ENCODE results near the gene APELA.
"Not testable (repeated sequence)": the region's sequence is repeated elsewhere in the genome, so short reads cannot be mapped to it uniquely, and the experiment has no call there.

APELA gene, protein sequence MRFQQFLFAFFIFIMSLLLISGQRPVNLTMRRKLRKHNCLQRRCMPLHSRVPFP

DNA sequence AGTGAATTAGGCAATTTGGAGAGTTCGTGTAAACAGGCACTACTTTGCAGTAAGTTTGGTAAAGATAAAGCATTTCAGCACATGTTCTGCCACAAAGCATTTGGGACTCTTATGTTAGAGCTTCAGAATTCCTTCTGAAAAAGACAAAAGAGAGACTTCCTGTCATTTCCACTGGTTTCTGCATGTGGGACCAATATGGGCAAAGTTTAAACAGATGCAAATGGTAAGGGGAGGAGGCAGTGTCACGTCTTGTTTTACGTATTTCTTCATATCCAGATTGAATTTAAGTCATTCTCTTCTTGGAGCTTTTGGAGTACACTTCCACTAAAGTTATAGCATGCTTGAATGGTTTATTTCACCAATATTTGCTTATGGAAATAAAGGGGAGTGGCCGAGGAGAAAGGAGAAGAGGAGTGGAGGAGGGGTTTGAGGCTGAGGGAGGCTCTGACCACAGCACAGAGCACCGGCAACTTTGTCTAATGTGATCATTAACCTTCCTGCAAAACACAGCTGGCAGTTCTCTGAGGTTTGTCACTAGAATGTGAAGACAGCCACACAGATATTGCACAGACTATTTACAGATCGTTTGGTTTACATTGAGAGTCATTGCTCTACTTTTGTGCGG lies at the start of gene APELA:
APELA (plus strand) TSS at position 479 of the 625 bp plus-strand sequence. CDS start 154 bp downstream, outside the sequence.
- no peak for DNase-seq

DNA sequence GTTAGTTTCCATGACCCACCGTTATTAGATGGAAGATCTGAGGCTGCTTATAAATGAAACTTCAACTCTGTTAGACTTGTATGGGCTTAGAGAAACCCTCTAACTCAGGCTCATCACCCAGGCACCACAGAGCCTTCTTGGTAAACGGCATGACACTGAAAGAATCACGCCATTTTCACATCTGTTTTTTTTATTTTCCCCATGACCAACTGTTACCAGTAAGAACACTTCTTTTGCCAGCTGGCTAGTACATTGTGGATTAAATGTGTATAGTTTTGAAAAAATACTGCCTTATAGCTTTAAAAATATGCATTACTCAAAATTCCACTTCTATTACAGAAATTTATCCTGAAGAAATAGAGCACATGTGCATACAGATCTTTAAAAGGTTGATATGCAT lies 48.0 kb upstream of the APELA start:
- DNase-seq: no peak

DNA sequence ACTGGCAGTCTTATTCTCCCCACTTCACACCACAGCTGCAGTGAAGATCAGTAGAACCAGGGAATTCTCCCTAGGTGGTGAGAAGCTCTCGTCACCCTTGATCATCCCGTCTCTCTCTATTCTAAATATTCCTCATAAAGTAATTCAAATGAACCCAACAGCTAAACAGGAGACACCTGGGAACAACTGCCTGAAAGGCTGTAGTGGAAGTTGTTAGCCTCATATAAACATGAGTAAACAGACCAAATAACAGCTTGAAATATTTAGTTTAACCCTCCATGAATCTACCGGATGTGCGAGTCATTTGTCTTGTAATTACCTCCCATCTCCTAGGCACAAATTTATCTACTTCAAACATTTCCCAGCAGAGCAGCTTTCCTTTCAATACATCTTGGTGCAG lies 30.4 kb upstream of the APELA start:
- DNase-seq: no peak

DNA sequence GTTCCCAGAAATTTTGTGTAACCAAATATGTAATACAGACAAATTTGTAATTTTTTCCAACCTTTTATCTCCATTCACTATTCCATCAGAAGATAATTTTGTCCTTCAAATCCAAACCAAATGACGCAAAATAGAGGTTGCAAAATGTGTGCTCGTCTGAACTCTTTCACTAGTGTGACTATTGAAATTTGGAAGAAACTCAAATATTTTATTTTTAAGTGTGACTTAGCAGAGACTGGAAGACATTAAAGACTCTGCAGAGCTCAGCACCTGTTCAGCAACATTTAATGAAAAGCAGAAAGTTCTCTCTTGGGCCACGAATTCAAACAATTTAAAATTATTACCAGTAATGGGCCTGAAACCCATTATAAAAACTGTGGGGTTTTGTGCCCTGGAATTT lies 30.0 kb upstream of the APELA start:
- DNase-seq: no peak

DNA sequence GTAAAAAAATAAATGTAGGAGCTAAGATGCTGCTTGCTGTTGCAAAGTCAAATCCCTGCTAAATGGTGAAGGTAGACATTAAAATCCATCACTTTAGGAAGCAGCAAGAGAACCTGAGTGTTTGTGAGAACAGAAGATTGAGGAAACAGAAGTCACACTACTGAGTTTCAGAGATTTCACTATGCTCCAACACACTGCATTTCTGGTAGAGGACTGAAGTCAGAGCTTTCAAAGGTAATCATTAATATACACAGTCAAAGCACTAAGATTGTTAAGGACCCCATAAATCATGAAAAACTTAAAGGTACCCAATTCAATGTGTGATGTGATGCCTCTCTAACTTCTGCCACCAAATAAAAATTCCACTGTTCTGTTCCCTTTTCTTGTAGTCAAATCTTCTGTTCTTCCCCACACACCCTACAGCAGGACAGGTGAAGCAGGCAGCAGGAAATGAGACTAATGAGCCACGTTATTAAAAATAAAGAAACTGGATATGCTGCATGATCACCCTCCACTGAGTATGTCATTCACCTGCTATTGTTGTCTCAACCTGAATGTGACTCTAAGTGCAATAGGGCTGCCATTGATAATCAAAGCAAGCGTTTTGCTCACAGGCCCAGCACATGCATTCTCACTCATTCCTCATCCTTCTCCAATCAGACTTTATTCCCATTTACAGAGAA lies 28.9 kb upstream of the APELA start:
- no peak for DNase-seq

DNA sequence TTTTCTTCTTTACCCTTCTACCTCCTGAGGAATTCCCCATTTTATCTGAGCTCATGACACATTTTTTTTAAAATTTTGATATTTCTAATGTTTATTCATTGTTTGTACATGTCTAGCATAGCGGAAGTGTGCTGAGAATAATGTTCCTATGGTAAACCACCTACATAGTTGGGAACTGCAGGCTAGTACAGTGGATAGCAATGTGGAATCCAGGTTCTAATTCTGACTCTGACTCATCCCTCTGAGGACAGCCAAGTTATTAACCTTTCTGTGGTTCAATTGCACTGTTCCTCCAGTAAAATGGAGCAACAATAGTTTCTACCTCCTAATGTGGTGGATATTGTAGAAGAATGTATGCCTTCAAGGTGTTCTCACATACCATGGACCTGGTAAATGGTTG lies 20.6 kb upstream of the APELA start:
- DNase-seq: no peak

DNA sequence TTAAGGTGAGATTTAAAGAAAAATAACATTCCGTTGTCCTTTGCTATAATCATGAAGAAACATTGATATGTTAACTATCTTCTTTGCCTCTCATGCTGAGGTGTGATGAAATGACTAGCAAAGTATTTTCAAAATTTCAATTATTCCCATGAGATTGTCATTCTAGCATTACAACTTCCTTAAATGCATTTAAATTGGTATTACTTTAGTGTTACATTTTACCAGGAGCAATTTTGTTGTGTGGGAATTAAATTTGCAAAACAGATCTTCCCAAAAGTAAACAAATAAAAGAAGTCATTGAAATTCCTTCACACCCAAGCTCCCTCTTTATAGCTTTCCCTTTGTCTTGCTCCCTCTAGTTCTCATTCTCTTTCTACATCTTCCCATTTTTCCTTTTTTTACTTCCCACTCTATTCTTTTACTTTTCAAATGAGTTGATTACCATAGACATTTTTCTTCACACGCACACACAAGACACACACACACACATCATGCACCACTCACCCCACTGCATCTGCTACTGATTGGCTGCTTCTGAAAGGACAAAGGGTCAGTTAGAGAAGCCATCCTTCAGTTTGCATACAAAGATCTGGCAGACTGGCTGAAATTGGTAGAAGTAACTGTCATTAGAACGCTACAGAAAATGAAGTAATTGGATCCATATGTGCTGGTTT lies 10.0 kb upstream of the APELA start:
- DNase-seq: no peak

DNA sequence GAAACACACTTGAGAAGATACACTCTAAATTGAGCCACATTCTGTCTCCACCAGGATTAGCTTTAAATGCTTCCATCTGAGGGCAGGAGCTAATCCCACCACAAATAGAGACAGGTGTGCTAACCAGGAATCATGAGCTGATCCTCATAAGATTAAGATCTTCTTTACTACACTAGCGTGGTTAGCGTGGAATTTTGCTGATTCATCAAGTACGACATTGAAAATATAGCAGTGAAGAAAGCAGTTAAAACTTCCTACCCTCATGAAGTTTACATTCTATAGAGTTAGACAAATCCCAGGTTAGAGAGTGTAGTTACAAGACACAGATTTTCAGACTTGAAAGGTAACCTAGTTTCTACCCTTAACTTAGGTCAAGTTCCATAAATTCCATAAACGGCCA lies 5.3 kb upstream of the APELA start:
- DNase-seq: no peak

DNA sequence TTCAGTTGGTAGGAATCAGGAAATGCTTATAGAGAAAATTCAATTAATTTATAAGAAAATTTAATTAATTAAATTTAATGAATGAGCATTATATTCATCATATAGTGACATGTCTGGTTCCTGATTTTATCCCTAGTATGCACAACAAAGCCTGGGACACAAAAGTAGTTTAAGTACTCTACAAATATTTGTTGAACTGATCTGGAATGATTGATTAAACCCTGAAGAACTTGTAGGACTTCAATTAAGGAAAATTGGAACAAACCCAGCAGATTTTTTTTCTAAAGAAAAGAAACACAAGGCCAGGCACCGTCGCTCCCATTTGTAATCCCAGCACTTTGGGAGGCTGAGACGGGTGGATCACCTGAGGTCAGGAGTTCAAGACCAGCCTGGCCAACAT lies 4.5 kb upstream of the APELA start:
- no peak for DNase-seq

DNA sequence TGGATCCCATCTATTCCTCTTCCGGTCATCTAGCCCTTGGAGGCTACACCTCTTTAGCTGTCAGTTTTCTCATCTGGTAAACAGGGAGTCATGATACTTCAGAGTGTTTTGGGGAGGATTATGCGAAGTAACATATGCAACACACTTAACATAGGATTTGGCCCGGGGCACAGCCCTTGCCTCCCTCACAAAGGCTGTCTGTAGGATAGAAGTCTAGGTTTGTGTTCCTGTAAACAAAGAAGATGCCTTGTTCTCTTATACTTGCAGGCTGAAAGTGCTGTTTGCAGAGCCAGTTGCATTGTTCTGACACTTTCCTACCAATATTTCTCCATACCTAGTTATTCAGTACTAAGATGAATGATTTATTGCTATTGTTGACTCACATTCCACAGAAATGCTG lies 2.2 kb upstream of the APELA start:
- no peak for DNase-seq

DNA sequence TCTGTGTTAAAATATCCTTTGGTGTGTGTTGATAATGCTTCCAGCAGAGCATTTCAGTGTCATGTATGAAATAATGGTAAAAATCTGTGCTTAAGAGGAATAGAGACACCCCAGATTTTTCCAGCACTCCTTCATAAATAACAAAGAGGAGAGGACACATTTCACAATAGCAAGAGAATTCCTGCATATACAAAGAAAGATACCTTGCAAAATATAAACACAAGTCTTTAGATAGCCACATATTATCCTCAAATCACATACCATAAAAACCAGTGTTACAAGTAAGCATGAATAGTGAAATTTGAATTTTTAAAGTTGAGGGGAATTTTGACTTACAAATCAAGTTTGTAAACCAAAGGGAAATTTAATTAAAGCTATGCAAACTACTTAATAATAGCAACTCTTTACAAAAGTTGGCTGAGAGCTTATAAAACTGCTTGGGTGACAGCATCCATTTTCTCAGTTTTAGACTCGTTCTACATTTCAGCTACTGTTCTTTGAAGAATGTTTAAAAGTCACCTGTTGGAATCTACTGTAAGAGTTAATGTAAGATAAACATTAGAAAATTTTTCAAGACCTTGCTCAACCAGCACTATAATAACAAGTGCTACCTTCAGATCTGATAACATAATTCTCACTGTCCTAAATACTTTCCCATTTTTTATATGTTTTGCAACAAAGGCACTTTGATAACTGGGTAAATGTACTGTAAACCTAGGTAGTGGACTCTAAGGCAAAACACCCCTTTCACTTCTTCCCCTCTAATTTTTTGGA lies 3.7 kb downstream of the APELA start:
- DNase-seq: no peak

DNA sequence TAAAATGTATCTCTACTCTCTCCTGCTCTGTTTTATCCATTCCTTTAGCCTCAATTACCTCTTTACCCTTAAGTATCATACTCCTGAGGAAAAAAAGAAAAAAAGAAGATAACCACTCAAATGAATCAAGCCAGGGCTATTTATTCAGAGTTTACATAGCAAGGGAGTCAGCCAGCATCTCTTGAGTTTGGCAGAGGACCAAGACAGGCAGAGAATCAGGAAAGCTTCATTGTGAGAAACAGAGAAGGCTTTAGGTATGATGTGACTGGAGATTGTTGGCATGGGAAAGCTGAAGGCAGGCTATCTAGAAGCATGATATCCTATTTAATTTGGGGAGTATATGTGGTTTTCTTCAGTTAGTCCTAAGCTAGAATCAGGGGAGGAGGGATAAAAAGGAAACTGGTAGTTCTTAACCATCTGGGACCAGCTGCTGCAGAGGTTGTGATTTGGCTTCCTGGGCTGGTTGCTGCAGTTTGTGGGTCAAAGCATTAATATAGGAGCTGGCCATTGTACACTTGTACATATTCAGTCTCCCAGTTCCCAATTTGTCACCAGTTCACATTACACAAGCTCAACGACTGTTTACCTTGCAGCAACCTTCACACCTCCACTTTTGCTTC lies 11.2 kb downstream of the APELA start:
- no peak for DNase-seq

DNA sequence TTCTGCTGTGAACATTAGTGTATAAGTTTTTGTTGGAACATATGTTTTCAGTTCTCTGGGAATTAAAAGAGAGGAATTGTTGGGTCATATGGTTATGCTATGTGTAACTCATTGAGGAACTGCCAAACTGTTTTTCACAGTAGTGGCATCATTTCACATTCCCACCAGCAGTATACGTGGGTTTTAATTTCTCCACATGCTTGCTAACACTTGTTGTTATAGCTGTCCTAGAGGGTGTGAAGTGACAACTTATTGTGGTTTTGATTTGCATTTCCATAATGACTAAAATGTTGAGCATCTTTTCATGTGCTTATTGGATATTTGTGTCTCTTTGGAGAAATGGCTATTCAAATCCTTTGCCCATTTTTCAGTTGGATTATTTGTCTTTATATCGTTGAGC lies 13.7 kb downstream of the APELA start:
- DNase-seq: no peak

DNA sequence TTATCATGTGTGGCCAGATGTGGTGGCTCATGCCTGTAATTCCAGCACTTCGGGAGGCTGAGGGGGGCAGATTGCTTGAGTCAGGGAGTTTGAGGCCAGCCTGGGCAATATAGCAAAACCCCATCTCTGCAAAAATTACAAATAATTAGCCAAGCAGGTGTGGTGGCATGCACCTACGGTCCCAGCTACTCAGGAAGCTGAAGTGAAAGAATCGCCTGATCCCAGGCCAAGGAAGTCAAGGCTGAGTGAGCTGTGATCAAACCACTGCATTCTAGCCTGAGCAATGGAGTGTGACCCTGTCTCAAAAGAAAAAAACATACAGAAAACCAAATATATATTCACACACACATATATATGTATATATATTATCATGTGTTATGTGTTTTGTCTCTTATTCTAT lies 15.0 kb downstream of the APELA start:
- no peak for DNase-seq

DNA sequence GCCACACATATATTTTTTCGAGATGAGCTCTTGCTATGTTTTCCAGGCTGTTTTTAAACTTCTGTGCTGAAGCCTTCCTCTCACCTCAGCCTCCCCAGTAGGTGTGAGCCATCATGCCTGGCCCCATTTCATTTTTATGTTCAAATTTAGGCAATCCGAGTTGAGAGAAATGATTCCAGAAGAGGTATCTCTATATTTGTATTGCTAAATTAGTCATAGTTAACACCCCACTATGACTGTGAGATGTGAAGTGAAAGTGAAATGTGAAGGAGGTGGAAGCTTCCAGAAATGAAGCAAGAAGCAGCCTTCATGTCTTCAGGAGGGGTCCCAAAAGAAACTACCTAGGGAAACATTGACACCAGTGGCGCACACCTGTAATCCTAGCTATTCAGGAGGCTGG lies 17.7 kb downstream of the APELA start:
- no peak for DNase-seq

DNA sequence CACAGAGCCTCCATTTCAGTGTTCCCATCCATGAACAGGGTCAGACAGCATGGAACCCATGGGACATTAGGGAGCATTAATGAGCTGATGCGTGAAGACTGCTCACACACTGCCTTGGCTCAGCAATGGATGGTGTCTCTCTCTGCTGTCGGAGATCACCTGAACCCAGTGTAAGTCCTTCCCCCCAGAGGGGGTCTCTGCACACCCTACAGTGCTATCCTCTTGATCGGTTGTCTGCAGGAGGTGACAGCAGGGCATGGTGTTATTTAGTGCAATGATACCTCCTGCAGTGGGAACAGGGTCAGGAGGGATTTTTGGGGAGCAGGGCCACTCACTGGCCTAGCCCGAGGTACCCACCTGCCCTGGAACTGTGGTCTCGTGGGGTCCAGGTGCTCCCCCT lies 25.6 kb downstream of the APELA start:
- no peak for DNase-seq

DNA sequence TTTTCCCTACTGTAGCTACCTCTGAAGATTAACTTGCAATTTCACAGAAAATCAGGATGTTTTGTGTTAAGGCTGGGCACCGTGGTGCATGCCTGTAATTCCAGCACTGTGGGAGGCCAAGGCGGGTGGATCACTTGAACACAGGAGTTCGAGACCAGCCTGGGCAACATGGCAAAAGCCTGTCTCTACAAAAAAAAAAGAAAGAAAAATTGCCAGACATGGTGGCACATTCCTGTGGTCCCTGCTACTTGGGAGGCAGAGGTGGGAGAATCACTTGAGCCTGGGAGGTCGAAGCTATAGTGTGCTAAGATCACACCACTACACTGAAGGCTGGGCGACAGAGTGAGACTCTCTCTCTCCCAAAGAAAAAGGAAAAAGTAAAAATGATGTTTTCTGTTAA lies 27.4 kb downstream of the APELA start:
- DNase-seq: no peak

DNA sequence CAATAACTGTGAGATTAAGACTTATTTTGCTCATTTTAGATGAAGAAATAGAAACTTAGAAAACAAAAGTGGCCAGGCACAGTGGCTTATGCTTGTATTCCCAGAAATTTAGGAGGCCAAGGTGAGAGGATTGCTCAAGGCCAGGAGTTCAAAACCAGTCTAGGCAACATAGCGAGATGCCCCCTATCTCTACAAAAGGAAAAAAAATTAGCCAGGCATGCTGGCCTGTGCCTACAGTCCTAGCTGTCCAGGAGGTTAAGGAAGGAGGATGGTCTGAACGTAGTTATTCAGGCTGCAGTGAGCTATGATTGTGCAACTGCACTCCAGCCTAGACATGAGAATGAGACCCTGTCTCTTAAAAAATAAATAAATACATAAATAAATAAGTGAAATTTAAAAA lies 28.0 kb downstream of the APELA start:
- no peak for DNase-seq

DNA sequence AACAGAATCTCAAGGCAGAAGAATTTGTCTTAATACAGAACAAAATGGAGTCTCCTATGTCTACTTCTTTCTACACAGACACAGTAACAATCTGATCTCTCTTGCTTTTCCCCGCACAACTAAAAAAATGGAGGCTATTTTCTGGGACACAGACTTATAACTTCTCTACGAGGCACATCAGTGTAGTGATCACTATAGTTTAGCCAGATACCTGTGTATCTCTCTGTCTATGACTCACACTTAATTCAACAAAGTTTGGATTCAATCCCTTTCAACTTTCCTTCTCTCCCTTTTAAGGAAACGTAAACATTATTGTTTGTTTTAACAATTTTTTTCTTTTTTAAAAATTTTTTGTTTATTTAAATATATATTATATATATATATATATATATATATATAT lies 29.4 kb downstream of the APELA start:
- DNase-seq: no peak

DNA sequence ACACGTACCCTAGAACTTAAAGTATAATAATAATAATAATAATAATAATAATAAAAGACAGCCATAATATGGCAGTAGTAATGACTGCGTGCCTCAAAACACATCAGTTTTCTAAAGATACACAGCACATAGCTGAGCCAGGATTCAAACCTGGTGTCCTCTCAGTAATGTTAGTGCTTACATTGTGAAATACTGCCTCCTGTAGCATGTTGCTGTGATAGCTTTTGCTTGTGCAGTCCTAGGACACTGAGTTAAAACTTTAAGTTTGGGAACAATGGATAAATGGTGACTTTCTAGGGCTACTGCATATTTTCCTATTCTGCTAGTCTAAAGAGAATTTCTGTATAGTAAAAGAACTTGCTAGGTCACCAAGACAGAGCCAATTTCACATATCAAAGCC lies 36.5 kb downstream of the APELA start:
- not testable (repeated sequence) for DNase-seq

DNA sequence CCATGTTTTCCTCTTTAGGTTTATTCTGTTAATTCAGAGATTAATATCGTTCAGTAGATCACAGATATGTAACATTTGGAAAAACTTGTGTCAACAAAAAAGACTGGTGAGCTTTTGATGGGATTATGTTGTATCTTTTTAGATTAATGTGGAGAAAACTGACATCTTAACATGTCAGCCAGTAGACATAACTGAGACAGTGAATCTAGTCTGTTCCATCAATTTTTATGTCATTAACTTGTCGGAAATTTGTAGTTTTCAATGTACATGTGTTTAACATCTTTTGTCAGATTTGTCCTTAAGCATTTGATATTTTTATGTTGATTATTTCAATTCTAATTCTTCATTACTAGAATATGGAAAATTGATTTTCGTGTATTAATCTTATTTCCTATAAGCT lies 42.0 kb downstream of the APELA start:
- no peak for DNase-seq

All from nucleus accumbens (tissue), 56 donors.